Measurements from ENCODE around the gene PON1. TPM values are rescaled to one million over a fixed set of nuclear protein-coding genes. Genes with fewer than 3 reads are reported as not detected.

Gene PON1
- total RNA-seq, 4 donors from 2014 or later: 0.34 TPM; not detected in 3

DNA sequence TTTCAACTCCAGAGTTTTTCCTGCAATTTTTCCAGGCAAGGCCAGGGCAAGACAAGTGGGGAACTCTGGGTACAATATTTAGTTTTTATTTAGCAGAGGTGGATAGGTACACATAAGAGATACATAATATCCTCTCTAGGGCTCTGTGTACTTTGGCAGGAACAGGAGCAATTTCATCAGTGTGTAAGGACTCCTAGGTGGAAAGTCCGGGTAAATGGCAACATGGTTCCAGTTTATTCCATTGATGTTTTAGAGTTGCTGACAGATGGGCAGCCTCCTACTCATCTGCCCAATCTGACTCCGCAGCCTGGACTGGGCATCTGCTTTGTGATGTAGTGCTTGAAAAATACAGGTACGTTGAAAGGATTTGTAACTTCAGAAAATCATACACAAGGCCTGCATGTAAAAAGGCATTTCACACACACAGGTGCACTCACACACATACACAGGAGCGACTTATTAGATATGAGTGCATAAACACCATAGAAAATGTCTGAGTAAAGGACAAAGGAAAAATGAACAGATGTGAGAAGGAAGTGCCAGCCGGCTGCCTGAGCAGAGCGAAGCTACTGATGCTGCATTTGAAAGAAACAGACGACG, 5.7 kb downstream of the PON1 start:
- TF ChIP-seq, protein P1, sequence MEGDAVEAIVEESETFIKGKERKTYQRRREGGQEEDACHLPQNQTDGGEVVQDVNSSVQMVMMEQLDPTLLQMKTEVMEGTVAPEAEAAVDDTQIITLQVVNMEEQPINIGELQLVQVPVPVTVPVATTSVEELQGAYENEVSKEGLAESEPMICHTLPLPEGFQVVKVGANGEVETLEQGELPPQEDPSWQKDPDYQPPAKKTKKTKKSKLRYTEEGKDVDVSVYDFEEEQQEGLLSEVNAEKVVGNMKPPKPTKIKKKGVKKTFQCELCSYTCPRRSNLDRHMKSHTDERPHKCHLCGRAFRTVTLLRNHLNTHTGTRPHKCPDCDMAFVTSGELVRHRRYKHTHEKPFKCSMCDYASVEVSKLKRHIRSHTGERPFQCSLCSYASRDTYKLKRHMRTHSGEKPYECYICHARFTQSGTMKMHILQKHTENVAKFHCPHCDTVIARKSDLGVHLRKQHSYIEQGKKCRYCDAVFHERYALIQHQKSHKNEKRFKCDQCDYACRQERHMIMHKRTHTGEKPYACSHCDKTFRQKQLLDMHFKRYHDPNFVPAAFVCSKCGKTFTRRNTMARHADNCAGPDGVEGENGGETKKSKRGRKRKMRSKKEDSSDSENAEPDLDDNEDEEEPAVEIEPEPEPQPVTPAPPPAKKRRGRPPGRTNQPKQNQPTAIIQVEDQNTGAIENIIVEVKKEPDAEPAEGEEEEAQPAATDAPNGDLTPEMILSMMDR (IDR thresholded peaks at IDR 0.05; ENCODE audit: low read depth): no peak

DNA sequence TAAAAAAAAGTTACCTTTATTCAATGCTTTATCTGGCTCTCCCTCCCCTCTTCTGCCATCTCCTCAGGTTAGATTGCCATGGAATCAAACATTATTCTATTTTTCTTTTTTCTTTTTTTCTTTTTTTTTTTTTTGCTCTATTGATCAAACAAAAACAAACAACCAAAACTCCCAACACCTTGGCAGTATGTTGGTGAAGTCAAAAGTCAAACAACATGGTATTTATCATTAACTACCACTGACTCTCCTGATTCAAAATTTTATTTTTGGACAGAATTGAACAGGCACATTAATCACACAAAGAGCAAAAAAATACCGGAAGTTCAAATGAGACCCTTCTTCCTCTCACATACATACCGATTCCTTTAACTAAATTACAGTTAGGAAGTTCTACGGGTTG, 6.4 kb downstream of the PON1 start:
- TF ChIP-seq, protein P1 (IDR thresholded peaks at IDR 0.05; ENCODE audit: low read depth): no peak

DNA sequence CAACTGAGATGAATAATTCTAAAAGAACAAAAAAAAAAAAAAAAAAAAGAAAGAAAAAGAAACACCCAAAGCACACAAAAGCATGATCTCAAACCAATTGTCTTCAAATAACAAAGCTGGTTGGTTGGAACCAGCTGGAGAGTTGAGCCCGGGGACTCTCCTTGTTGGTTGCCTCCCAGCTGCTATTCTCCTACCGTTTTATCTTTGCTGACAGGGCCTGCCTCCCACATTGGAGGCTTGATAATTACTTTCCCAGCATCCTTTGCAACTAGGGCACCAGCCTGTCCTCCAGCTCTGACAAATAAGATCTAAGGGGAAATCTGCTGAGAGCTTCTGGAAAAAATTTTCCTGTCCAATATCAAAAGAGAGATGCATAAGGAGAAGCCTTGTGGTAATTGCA, 6.8 kb downstream of the PON1 start:
- TF ChIP-seq, protein P1 (IDR thresholded peaks at IDR 0.05; ENCODE audit: low read depth): no peak

DNA sequence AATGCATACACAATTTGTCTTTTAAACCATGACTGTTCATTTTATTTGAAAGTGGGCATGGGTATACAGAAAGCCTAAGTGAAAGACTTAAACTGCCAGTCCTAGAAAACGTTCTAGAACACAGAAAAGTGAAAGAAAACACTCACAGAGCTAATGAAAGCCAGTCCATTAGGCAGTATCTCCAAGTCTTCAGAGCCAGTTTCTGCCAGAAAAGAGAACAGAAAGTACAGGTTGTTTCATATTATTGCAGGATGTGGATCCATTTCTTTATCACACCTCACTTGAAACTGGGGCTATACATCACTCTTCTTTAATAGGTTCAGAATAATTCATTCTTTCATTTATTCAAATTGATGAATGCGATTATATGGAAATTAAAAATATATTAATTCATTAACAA, 7.7 kb downstream of the PON1 start:
- TF ChIP-seq, protein P1 (IDR thresholded peaks at IDR 0.05; ENCODE audit: low read depth): no peak

DNA sequence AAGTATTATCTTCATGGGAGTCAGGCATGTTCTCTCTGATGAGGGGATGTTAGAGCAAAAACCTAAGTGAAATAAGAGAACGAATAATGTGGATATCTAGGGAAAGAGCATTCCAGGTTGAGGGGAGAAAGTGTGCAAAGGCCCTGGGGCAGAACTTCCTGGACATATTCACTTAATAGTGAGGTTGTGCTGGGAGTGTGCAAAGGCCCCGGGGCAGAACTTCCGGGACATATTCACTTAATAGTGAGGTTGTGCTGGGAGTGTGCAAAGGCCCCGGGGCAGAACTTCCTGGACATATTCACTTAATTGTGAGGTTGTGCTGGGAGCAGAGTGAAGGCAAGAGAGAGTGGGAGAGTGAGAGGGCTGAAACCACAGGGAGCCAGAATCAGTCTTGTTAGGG, 11.8 kb downstream of the PON1 start:
- TF ChIP-seq, protein P1 (IDR thresholded peaks at IDR 0.05; ENCODE audit: low read depth): no peak

DNA sequence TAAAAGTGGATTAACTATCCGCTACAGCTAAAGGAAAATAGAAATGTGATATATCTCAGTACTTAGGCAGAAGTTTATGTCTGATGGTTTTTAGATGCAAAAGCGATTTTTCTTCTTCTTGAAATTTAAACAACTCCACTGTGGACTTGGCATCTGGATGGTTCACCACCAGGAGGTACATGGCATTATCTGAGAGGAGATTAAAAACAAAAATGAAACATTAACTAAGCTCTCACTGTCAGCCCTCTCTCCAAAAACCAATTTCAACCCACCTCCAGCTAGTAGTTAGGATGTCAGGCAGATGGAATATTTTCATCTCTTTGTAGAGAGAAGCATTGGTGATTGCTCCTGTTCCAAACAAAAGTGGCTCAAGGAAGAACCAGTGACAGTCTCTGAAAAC, 12.9 kb downstream of the PON1 start:
- TF ChIP-seq, protein P1 (IDR thresholded peaks at IDR 0.05; ENCODE audit: low read depth): no peak

DNA sequence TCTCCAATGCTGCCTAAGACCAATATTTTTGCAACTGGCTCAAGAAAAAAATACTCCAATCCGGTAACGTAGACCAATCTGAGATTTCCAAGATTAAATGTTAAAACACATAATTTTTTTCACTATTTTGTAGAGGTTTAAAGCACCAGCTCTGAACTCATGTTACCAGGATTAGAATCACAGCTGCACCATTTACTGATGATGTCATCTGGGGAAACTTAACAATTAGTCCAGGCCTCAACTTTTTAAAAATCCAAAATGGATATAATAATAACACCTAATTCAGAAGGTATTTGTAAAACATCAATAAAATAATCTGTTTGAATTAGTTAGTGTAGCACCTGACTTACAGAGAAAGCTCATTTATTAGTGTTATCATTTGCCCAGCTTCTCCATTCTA, 14.4 kb downstream of the PON1 start:
- TF ChIP-seq, protein P1 (IDR thresholded peaks at IDR 0.05; ENCODE audit: low read depth): no peak

All from subcutaneous adipose tissue (tissue), 4 donors.